MM.1S (cell line): ENCODE data around the gene ABCA1.
A peak's percentile ranks its signal among the peaks of the same experiment; 100 is the strongest.

Source experiments
- DNase-seq: peaks from one replicate; pipeline ENCODE4 v3.0.0-alpha.2; 2015
- H2AFZ ChIP-seq: fragments of 300-600 bp; sonication (generic); 2 replicates; pipeline ENCODE4 v1.6.0; 2016; ENCODE audit warnings: antibody characterized with exemption, low read length
- H3F3A ChIP-seq: fragments of 300-600 bp; sonication (generic); 2 replicates; pipeline ENCODE4 v1.6.1; 2016; ENCODE audit warnings: mild to moderate bottlenecking, antibody characterized with exemption, low read length, moderate library complexity, mixed read lengths; ENCODE audit not compliant: insufficient read depth
- H3K27ac ChIP-seq: fragments of 300-600 bp; sonication (generic); 2 replicates; pipeline ENCODE4 v1.5.1; 2016; ENCODE audit warnings: mild to moderate bottlenecking, low read length
- H3K27me3 ChIP-seq: fragments of 300-600 bp; sonication (generic); replicated peaks from 2 replicates; pipeline ENCODE4 v1.6.0; 2016; ENCODE audit warnings: low read length; ENCODE audit not compliant: insufficient read depth
- H3K36me3 ChIP-seq: fragments of 300-600 bp; sonication (generic); replicated peaks from 2 replicates; pipeline ENCODE4 v1.6.1; 2016; ENCODE audit warnings: mild to moderate bottlenecking, low read length, mixed read lengths; ENCODE audit not compliant: insufficient read depth
- H3K4me1 ChIP-seq: fragments of 300-600 bp; sonication (generic); 2 replicates; pipeline ENCODE4 v1.6.1; 2016; ENCODE audit warnings: low read length, mixed read lengths
- H3K4me2 ChIP-seq: fragments of 300-600 bp; sonication (generic); 2 replicates; pipeline ENCODE4 v1.6.0; 2016; ENCODE audit warnings: low read depth, low read length
- H3K4me3 ChIP-seq: fragments of 300-600 bp; sonication (generic); 2 replicates; pipeline ENCODE4 v1.5.1; 2016; ENCODE audit warnings: low read length, mixed read lengths
- H3K79me2 ChIP-seq: fragments of 300-600 bp; sonication (generic); 2 replicates; pipeline ENCODE4 v1.6.1; 2016; ENCODE audit warnings: mixed run types, low read length, mixed read lengths
- H3K9ac ChIP-seq: fragments of 300-600 bp; sonication (generic); 2 replicates; pipeline ENCODE4 v1.6.1; 2016; ENCODE audit warnings: low read length, mixed read lengths
- H3K9me2 ChIP-seq: fragments of 300-600 bp; sonication (generic); replicated peaks from 2 replicates; pipeline ENCODE4 v1.6.1; 2016; ENCODE audit warnings: mild to moderate bottlenecking, low read length, mixed read lengths; ENCODE audit not compliant: insufficient read depth
- H3K9me3 ChIP-seq: fragments of 300-600 bp; sonication (generic); replicated peaks from 2 replicates; pipeline ENCODE4 v1.6.1; 2016; ENCODE audit warnings: mild to moderate bottlenecking, low read length, mixed read lengths; ENCODE audit not compliant: insufficient read depth
- H4K20me1 ChIP-seq: fragments of 300-600 bp; sonication (generic); 2 replicates; pipeline ENCODE4 v1.6.1; 2016; ENCODE audit warnings: mild to moderate bottlenecking, low read length, moderate library complexity, mixed read lengths; ENCODE audit not compliant: insufficient read depth
- CTCF ChIP-seq: fragments of 300-600 bp; sonication (generic); IDR thresholded peaks from 2 replicates; pipeline ENCODE4 v1.5.1; 2016; ENCODE audit warnings: antibody characterized with exemption, low read length, mixed read lengths
- EZH2 ChIP-seq: fragments of 300-600 bp; sonication (generic); optimal IDR thresholded peaks from 2 replicates; pipeline ENCODE3; 2017; ENCODE audit warnings: low read depth, mild to moderate bottlenecking, antibody characterized with exemption, low read length, mixed read lengths
- EZH2phosphoT487 ChIP-seq: fragments of 300-600 bp; sonication (generic); IDR thresholded peaks from 2 replicates; pipeline ENCODE4 v1.6.1; 2018; ENCODE audit warnings: antibody characterized with exemption, low read length

Gene ABCA1

DNA sequence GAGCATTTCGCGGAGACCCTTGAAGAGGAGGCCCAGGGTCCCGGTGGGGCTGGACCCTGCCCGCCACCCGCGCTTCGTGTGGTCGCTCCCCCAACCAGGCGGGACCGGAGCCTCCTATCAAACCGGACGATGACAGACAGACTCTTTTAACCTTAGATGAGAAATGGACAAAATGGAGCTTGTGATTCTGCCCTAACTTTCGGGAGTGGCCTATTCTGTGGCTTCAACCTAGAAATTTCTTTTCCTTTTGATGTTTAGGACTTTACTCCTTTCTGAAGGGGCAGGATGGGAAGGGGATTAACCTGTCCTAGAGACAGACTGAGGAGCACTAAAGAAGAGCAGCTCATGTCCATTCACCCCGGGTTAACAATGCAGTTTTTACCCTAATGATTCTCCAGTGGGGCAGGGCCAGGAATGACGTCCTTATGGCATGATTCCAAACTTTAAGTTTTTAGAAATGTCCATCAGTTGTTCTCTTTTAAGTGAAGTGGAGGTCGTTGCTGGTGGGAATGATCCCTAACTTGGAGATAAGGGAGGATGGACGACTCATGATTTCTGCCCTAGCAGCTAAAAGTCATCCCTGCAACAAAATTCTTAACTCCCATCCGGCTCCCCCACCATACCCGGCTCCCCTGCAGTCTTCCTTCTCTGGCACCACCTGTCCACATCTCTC lies 179.5 kb downstream of the ABCA1 start:
- TF ChIP-seq EZH2 (no peak), CTCF (no peak), EZH2phosphoT487 (no peak)
- H3F3A ChIP-seq = peaks cover 18% of the 10 kb centered on the region

GRCh38 chr9:104747565-104748358 lies 180.2 kb downstream of the ABCA1 start, which contains the start of gene NIPSNAP3A:
TSS of gene NIPSNAP3A (plus strand) at chr9:104747683. CDS start at chr9:104747793, 110 bp downstream.
- peak within 1 kb of the TSS; percentile 88 for H2AFZ ChIP-seq
- peak within 1 kb of the TSS; percentile 83 for H3K4me3 ChIP-seq
- no peaks in the 10 kb centered on the region for H3K36me3 ChIP-seq
- H3K27ac ChIP-seq = peak within 1 kb of the TSS; percentile 74
- TF ChIP-seq CTCF = no peak
- TF ChIP-seq EZH2phosphoT487 = no peak
- TF ChIP-seq EZH2 = no peak
- H3K4me1 ChIP-seq = peaks cover 15% of the 10 kb centered on the region
- peak within 1 kb of the TSS; percentile 78 for H3K4me2 ChIP-seq
- H4K20me1 ChIP-seq = no peaks in the 10 kb centered on the region
- no peaks in the 10 kb centered on the region for H3K27me3 ChIP-seq
- H3K9me3 ChIP-seq = no peaks in the 10 kb centered on the region
- H3K9me2 ChIP-seq = no peaks in the 10 kb centered on the region
- H3F3A ChIP-seq = peaks cover 18% of the 10 kb centered on the region
- peaks cover 12% of the 10 kb centered on the region; the same call in 1 of the 2 replicates for H3K79me2 ChIP-seq
- DNase-seq = peak; percentile 85
- H3K9ac ChIP-seq = peak within 1 kb of the TSS; percentile 76

More for the DNA sequence above, 179.5 kb downstream of the ABCA1 start:
- no peaks in the 10 kb centered on the region for H4K20me1 ChIP-seq
- peak; percentile 22 for DNase-seq
- peak overlapping the region; percentile 78 for H3K4me2 ChIP-seq
- H3K27me3 ChIP-seq = no peaks in the 10 kb centered on the region
- H2AFZ ChIP-seq = peak overlapping the region; percentile 88
- H3K36me3 ChIP-seq = no peaks in the 10 kb centered on the region
- H3K9ac ChIP-seq = peak overlapping the region; percentile 76
- peak overlapping the region; percentile 74; the same call in 1 of the 2 replicates for H3K27ac ChIP-seq
- no peaks in the 10 kb centered on the region for H3K9me3 ChIP-seq
- H3K4me1 ChIP-seq = peaks cover 15% of the 10 kb centered on the region
- H3K4me3 ChIP-seq = peak overlapping the region; percentile 83
- H3K79me2 ChIP-seq = peaks cover 12% of the 10 kb centered on the region; the same call in 1 of the 2 replicates
- H3K9me2 ChIP-seq = no peaks in the 10 kb centered on the region

DNA sequence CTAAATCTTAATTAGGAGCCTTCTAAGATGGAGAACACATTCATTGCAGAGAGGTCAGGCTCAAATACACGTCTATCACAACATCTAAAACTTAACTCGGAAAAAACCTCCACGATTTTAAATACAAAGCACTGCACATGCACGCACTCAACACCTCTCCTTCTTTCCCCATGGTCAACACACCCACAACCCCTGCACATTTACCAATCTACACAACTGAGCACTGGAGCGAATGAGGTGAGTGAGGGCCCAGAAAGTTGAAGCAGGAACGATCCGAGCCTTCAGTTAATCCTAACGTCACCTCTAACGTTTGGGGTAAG lies 180.8 kb downstream of the ABCA1 start:
- Histone ChIP-seq H3K27me3 (no peaks in the 10 kb centered on the region), H2AFZ (peak overlapping the region; percentile 88), H3K9me3 (no peaks in the 10 kb centered on the region), H3K4me2 (peak overlapping the region; percentile 78), H3K79me2 (peaks cover 12% of the 10 kb centered on the region; the same call in 1 of the 2 replicates), H3K4me3 (peak overlapping the region; percentile 83), H3F3A (peaks cover 18% of the 10 kb centered on the region), H3K9ac (peak overlapping the region; percentile 76), H4K20me1 (no peaks in the 10 kb centered on the region), H3K4me1 (peaks cover 15% of the 10 kb centered on the region), H3K9me2 (no peaks in the 10 kb centered on the region), H3K36me3 (no peaks in the 10 kb centered on the region), H3K27ac (peak overlapping the region; percentile 74)
- no peak for DNase-seq
- TF ChIP-seq EZH2phosphoT487 (no peak), CTCF (no peak), EZH2 (no peak)
